Stimulated activated CD4-positive, alpha-beta T cell treated with anti-CD3 and anti-CD28 coated beads, Interleukin-15, amount 100 ng/mL, for 1 hour (primary cell): ENCODE data around the gene ARHGAP15.

ENCODE experiments used
- DNase-seq, 2 donors: peaks; one replicate each; pipeline ENCODE4 v3.0.0-alpha.2; 2020; ENCODE audit warnings: low read depth in 1 of 2, low spot score in 1 of 2

ARHGAP15 gene

GRCh38 chr2:143477714-143478443 is 348.7 kb downstream of the ARHGAP15 start:
- no peak for DNase-seq

- DNase-seq, result no peak
Measured at GRCh38 chr2:143480086-143480485, 350.9 kb downstream of the ARHGAP15 start.

GRCh38 chr2:143480601-143481236 is 351.5 kb downstream of the ARHGAP15 start:
- no peak for DNase-seq

- DNase-seq, result no peak
Measured at GRCh38 chr2:143481237-143481623, 352.0 kb downstream of the ARHGAP15 start.

- no peak for DNase-seq
Measured at GRCh38 chr2:143481733-143482132, 352.5 kb downstream of the ARHGAP15 start.

- DNase-seq, result no peak
Measured at GRCh38 chr2:143482316-143482715, 353.1 kb downstream of the ARHGAP15 start.

- no peak for DNase-seq
Measured at GRCh38 chr2:143482771-143483170, 353.6 kb downstream of the ARHGAP15 start.

GRCh38 chr2:143486976-143487375 is 357.8 kb downstream of the ARHGAP15 start:
- DNase-seq, result no peak

- no peak for DNase-seq
Measured at GRCh38 chr2:143489145-143489544, 359.9 kb downstream of the ARHGAP15 start.

- DNase-seq, result no peak
Measured at GRCh38 chr2:143491131-143491530, 361.9 kb downstream of the ARHGAP15 start.

GRCh38 chr2:143493339-143493738 is 364.1 kb downstream of the ARHGAP15 start:
- no peak for DNase-seq

- DNase-seq, result no peak
Measured at GRCh38 chr2:143497726-143498125, 368.5 kb downstream of the ARHGAP15 start.

GRCh38 chr2:143498496-143498895 is 369.3 kb downstream of the ARHGAP15 start:
- DNase-seq, result no peak

- no peak for DNase-seq
Measured at GRCh38 chr2:143499061-143499460, 369.8 kb downstream of the ARHGAP15 start.

- no peak for DNase-seq
Measured at GRCh38 chr2:143501106-143501676, 372.0 kb downstream of the ARHGAP15 start.

GRCh38 chr2:143503280-143503679 is 374.1 kb downstream of the ARHGAP15 start:
- no peak for DNase-seq

- no peak for DNase-seq
Measured at GRCh38 chr2:143504397-143504796, 375.2 kb downstream of the ARHGAP15 start.

- no peak for DNase-seq
Measured at GRCh38 chr2:143505542-143505941, 376.3 kb downstream of the ARHGAP15 start.

- no peak for DNase-seq
Measured at GRCh38 chr2:143513081-143513480, 383.9 kb downstream of the ARHGAP15 start.

GRCh38 chr2:143514413-143514812 is 385.2 kb downstream of the ARHGAP15 start:
- no peak for DNase-seq

GRCh38 chr2:143515318-143515717 is 386.1 kb downstream of the ARHGAP15 start:
- DNase-seq, result no peak

GRCh38 chr2:143519521-143519920 is 390.3 kb downstream of the ARHGAP15 start:
- DNase-seq, result no peak
